HG03342 (cell line): Measurements from ENCODE around the gene AGFG2.
A peak's percentile ranks its signal among the peaks of the same experiment; 100 is the strongest.
"Not testable (repeated sequence)": the region's sequence is repeated elsewhere in the genome, so short reads cannot be mapped to it uniquely, and the experiment has no call there.

Experiments used
- ATAC-seq: cut with Tn5 transposase; IDR thresholded peaks from one replicate; pipeline ENCODE4 v1.9.1; 2021; ENCODE audit warnings: mild to moderate bottlenecking, moderate library complexity; ENCODE audit not compliant: unreplicated experiment

Gene AGFG2

GRCh38 chr7:100547872-100548271, 8.9 kb downstream of the AGFG2 start:
- ATAC-seq: no peak

GRCh38 chr7:100548446-100548845, 9.4 kb downstream of the AGFG2 start:
- ATAC-seq: not testable (repeated sequence)

- ATAC-seq: no peak
Measured at GRCh38 chr7:100552532-100552931, 13.5 kb downstream of the AGFG2 start.

GRCh38 chr7:100553032-100553431, 14.0 kb downstream of the AGFG2 start:
- ATAC-seq: no peak

- no peak for ATAC-seq
Measured at GRCh38 chr7:100555701-100556100, 16.7 kb downstream of the AGFG2 start.

- ATAC-seq: no peak
Measured at GRCh38 chr7:100556541-100556940, 17.5 kb downstream of the AGFG2 start.

- ATAC-seq: no peak
Measured at GRCh38 chr7:100559127-100559526, 20.1 kb downstream of the AGFG2 start.

GRCh38 chr7:100561491-100562194, 22.6 kb downstream of the AGFG2 start:
- ATAC-seq: no peak

- ATAC-seq: no peak
Measured at GRCh38 chr7:100562195-100563099, 23.4 kb downstream of the AGFG2 start.

- no peak for ATAC-seq
Measured at GRCh38 chr7:100563100-100563564, 24.1 kb downstream of the AGFG2 start.

GRCh38 chr7:100563809-100564400, 24.9 kb downstream of the AGFG2 start:
- ATAC-seq: peak; percentile 42

GRCh38 chr7:100564405-100564804, 25.4 kb downstream of the AGFG2 start:
- ATAC-seq: not testable (repeated sequence)

- ATAC-seq: no peak
Measured at GRCh38 chr7:100565133-100565571, 26.1 kb downstream of the AGFG2 start.

GRCh38 chr7:100566018-100566531, 27.1 kb downstream of the AGFG2 start:
- no peak for ATAC-seq

- ATAC-seq: no peak
Measured at GRCh38 chr7:100567031-100567730, 28.2 kb downstream of the AGFG2 start.

GRCh38 chr7:100567751-100568175, 28.8 kb downstream of the AGFG2 start:
- ATAC-seq: no peak

GRCh38 chr7:100568176-100568895, 29.3 kb downstream of the AGFG2 start:
- no peak for ATAC-seq

- ATAC-seq: no peak
Measured at GRCh38 chr7:100568896-100569844, 30.2 kb downstream of the AGFG2 start.
